Iris pigment epithelial cell (primary cell): ENCODE results near the gene SPATA45.

ENCODE experiments used
- DNase-seq: peaks from one replicate; pipeline ENCODE4 v3.0.0-alpha.2; 2011; ENCODE audit warnings: low read depth

The SPATA45 gene

GRCh38 chr1:212828395-212828794 lies 19.1 kb downstream of the SPATA45 start:
- DNase-seq = no peak

DNA sequence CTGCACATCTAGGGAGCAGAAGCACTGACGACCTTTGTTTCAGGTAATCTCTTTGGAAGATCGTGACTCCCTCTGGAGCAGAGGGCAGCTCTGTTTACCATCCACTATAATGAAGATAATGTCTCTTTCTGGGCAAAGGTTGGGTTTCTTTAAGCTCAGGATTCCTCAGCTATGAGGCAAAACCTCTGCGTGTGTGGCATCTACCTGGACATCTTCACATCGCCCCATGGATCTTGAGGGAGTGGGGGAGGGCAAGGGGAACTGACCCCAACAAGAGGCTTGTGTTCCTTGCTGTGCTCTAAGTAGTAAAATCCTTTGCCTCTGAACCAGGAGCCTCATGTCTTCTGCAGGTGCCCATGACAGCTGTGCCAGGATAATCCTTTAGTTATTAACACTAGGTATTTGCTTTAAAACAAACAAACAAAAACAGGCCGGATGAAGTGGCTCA lies 19.6 kb downstream of the SPATA45 start:
- no peak for DNase-seq

GRCh38 chr1:212827171-212827776 lies 20.2 kb downstream of the SPATA45 start:
- DNase-seq = no peak

GRCh38 chr1:212825798-212826452 lies 21.5 kb downstream of the SPATA45 start:
- no peak for DNase-seq

DNA sequence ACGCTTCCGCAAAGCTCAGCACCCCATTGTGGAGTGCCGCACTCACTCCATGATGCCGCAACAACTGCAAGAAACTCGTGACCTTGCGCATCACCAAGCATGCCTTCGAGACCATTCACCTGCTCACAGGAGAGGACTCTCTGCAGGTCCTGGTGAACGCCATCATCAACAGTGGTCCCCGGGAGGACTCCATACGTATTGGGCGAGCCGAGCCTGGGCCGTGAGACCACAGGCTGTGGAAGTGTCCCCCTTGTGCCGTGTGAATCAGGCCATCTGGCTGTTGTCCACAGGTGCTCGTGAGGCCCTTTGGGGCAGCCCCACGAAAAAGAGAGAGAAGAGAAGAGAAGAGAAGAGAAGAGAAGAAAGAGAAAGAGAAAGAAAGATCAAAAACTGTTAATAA lies 23.2 kb downstream of the SPATA45 start:
- no peak for DNase-seq

GRCh38 chr1:212822956-212823355 lies 24.5 kb downstream of the SPATA45 start:
- no peak for DNase-seq

GRCh38 chr1:212820969-212821368 lies 26.5 kb downstream of the SPATA45 start:
- DNase-seq = no peak

GRCh38 chr1:212819726-212820125 lies 27.7 kb downstream of the SPATA45 start:
- DNase-seq = peak; percentile 87

DNA sequence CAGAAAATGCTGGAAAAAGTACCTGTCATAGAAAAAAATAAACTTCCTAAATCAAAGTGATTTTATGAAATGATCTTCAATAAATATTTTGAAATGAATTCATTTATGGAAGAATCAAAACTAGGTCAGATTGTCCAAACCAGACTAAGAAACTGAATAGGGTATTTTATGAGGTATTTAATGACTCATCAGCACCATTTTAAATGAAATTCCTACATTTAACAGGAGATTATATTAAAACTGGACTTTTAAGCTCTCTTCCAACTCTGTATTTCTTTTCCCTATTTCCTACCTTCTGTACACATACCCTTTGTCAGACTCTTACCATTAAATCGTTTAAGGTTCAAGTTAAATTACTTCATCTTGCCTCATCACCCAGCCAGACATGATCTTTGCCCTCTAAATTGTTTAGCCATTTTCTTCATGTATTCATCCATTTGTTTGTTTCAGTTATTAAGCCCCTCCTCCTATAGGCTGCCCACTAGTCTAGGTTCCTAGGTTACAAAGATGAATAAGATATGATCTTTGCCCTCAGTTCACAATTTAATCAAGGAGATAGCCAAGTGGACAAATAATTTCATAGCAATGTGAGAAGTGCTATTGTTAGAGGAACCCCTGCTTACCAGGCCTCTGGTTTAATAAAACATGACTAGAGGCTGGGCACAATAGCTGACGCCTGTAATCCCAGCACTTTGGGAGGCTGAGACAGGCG lies 30.7 kb downstream of the SPATA45 start:
- peak; percentile 32 for DNase-seq

DNA sequence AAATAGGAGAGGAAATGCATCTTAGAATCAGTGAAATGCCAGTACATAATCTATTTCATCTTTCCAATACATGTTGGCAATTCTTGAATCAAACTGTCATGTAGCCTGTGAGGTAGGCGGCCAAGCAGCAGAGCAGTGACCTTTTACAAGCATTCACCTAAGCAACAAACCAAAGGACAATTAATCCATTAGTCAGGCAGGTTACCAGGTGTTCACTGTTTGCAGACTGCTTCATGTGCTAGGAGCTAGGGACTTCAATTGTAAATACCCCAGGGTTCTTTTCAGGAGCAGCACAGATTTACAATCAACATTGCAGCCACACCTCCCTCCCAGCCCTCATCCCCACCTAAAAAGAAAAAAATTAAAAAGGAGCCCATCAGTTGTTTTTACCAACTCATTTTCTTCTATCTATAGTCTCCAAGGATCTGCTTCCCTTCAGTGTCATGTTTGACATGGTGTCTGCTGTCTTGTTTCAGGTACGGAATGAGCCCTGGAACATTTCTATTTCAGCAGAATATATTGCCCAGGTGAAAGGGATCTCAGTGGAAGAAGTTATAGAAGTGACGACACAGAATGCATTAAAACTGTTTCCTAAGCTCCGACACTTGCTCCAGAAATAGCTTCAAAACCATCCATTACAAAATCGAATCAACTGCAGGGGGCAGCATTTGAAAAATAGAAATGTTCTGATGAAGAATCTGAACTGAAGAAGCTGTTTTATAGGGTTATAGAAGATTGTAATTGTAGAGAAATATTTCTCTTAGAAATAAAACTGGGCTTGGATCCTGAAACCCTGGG lies 32.7 kb downstream of the SPATA45 start:
- DNase-seq = no peak

- no peak for DNase-seq
Observed at GRCh38 chr1:212805767-212806166, 41.7 kb downstream of the SPATA45 start.

DNA sequence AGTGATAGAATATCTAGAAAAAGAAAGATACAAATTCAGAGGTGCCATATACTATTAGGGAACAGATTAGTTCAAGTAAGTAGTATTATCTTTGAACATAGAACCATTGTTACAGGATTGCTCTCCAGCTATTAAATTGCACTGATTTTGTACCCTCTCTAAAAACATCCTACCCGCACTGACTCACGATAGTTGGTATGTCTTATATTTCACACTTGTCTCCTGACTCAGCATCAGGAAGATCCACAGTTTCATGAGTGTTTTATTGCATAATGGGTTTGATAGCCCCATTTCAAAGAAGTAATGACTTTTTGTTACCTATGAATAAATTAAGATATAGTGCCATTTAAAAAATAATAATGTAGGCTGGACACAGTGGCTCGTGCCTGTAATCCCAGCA lies 49.8 kb downstream of the SPATA45 start:
- peak; percentile 63 for DNase-seq

- DNase-seq = no peak
Observed at GRCh38 chr1:212794561-212795014, 52.9 kb downstream of the SPATA45 start.

DNA sequence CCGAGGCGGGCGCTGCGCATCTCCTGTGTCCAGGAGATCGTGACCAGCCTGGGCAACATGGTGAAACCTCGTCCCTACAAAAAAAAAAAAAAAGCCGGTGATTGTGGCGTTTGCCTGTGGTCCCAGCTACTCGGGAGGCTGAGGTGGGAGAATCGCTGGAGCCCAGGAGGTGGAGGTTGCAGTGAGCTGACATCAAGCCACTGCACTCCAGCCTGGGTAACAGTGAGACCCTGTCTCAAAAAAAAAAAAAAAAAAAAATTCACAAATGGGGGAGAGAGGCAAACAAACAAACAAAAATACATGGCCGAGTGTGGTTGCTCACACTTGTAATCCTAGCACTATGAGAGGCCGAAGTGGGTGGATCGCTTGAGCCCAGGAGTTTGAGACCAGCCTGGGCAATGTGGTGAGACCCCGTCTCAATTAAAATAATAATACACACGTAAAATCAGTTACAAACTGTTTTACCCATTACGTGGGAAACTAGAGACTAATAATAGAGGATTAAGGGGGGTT lies 55.0 kb downstream of the SPATA45 start:
- DNase-seq = no peak

DNA sequence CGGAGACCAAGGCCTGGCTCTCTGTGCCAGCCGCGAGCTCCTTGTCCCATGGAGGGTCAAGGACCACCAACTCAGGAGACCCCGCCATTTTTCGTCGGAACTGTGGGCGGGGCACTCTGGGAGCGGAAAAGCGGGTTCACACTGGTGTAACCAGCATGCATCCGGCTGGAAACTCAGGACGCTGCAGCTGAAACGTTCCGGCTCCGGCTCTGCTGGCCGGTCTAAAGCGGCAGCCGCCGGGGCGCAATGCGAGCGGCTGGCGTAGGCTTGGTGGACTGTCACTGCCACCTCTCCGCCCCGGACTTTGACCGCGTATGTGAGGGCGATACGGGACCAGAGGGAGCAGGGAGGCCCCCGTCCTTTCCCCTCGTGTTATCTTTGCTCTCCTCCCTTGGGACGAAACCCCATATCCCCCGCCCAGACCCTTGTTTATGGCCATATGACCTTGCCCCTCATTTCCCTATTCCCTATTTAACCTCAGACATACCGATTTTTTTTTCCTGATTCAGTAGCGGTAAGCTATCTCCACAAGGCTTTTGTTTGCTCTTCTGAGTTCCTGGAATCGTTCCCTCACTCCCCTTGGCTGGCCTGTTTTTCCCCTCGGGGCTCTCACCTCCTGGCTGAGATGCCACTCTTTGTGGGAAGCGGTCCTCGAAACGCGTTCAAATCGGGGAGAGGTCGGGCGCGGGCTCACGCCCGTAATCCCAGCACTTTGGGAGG lies 55.6 kb downstream of the SPATA45 start, which contains the start of the genes NSL1 and TATDN3:
TSS of gene NSL1 (minus strand) at position 102 of the 720 bp plus-strand sequence. CDS start at position 88, 14 bp downstream.
TSS of gene TATDN3 (plus strand) at position 219 of the 720 bp plus-strand sequence. CDS start at position 247, 28 bp downstream.
- peak; percentile 91 for DNase-seq

DNA sequence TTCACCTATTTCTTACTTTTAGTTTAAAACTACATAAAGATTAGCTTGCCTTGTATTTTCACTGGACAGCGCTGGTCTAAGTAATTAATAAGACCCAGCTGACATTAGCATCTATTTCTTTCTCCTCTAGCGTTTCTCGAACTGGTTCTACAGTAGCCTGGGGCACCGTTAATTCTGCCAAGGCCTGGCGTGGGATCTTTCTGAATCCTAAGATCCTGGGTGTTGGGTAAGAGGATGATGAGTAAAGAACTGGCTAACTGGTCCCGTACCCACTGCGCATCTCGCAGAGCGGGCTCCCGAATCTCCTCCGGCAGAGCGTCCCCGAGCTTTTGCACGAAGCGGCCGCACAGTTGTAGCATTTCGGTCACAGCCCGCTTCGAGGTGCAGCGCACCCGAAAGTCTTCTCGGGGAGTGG lies 56.2 kb downstream of the SPATA45 start:
- peak; percentile 79 for DNase-seq

DNA sequence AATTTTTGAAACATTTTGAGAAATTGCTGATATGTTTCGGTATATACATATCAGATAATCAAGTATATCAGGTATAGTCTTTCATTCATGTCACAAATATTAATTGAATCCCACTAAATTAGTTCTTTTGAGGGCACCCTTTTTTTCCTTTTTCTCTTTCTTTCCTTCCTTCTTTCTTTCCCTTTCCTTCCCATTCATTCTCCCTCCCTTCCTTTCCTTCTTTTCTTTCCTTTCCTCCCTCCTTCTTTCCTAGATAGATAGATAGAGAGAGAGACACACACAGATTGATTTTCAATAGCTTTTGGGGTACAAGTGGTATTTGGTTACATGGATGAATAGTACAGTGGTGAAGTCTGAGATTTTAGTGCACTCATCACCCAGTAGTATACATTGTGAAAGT lies 61.6 kb downstream of the SPATA45 start:
- DNase-seq = no peak

- DNase-seq = no peak
Observed at GRCh38 chr1:212783976-212784375, 63.5 kb downstream of the SPATA45 start.

DNA sequence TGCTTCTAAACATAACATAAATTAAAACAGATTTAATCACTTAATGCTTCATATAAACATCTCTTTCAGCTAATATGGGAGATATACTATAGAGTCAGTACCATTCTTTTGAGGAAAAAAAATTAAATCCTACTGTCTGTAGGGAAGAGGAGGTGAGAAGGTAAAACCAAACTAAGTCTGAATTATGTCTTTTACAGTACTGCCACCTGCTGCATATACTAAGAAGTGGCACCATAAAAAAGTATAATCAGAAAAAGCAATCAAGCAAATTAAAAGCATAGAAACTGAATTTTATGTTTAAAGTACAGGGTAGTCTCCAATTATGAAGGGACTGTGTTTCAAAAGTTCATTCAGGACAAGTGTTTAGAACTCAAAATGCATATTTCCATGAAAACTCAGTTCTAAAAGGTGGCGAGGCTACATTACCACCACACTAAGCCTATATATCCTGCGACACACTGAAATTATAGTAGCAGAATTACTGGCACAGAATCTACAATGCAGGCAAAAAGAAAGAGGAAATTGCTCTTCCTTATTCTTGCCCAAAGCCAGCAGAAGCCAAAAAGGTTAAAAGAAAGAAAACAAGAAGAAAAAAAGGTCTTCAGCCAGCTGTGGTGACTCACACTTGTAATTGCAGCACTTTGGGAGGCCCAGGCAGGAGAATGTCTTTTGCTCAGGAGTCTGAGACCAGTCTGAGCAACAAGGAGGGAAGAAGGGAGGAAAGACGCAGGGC lies 64.9 kb downstream of the SPATA45 start:
- DNase-seq = peak; percentile 74

- no peak for DNase-seq
Observed at GRCh38 chr1:212781225-212781624, 66.2 kb downstream of the SPATA45 start.
